ENCODE results near the gene P2RX7.

DNA sequence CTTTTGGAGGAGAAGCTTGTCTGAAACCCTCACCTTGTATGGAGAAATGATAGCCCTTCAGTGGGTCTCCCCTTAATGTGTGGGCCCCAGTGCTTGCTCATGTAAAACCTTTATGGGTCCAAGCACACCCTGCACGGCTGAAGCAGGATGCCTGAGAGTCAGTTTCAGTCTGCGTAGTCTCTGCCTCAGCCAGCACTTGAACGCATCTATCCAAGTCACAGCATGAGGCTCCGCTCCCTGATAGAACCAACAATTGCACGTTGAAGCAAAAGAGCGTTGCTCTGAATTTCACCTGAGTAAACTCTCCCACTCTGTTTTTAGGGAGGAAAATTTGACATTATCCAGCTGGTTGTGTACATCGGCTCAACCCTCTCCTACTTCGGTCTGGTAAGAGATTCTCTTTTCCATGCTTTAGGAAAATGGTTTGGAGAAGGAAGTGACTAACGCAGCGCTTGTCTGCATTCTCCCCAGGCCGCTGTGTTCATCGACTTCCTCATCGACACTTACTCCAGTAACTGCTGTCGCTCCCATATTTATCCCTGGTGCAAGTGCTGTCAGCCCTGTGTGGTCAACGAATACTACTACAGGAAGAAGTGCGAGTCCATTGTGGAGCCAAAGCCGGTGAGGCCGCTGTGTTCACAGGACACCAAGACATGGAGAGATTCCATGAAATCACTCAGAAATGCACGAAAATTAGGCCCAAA lies 44.3 kb downstream of the P2RX7 start:
- TF ChIP-seq POLR2A (IDR thresholded peaks at IDR 0.05; ENCODE audit: low read depth, low read length) (no peak), POU2F2 (IDR thresholded peaks at IDR 0.05; ENCODE audit: low read depth, low read length) (no peak)
